SKM-1 (cell line): ENCODE results near the gene BEAN1.

Experiments
- DNase-seq: peaks from one replicate; lab custom pipeline; 2025; ENCODE audit not compliant: unreplicated experiment; lab: John Stamatoyannopoulos, UW

The BEAN1 gene

GRCh38 chr16:66519482-66520373 is 92.6 kb downstream of the BEAN1 start:
- DNase-seq: no peak

GRCh38 chr16:66520406-66521170 is 93.5 kb downstream of the BEAN1 start:
- DNase-seq: peak; percentile 61

- no peak for DNase-seq
Observed at GRCh38 chr16:66521252-66521713, 94.2 kb downstream of the BEAN1 start.

- DNase-seq: peak; percentile 73
Observed at GRCh38 chr16:66521951-66522771, 95.1 kb downstream of the BEAN1 start.

- no peak for DNase-seq
Observed at GRCh38 chr16:66522816-66523590, 95.9 kb downstream of the BEAN1 start.

GRCh38 chr16:66523861-66524354 is 96.8 kb downstream of the BEAN1 start:
- peak; percentile 83 for DNase-seq

- peak; percentile 98 for DNase-seq
Observed at GRCh38 chr16:66524601-66525164, 97.6 kb downstream of the BEAN1 start.

GRCh38 chr16:66525396-66526180 is 98.5 kb downstream of the BEAN1 start:
- DNase-seq: no peak

- no peak for DNase-seq
Observed at GRCh38 chr16:66528294-66528693, 101.2 kb downstream of the BEAN1 start.

- DNase-seq: no peak
Observed at GRCh38 chr16:66529475-66529874, 102.4 kb downstream of the BEAN1 start.
